ENCODE data around the gene GNA12. TPM values are rescaled to one million over a fixed set of nuclear protein-coding genes. Genes with fewer than 3 reads are reported as not detected.

GNA12 gene
- total and polyA plus RNA-seq, 9 of the 15 experiments (the other 6 are each of a cell fraction or from before 2014, with no cell fraction given) = 0.65 to 32.7 (median 9.6) TPM

GRCh38 chr7:2829040-2829439, 15.1 kb downstream of the GNA12 start:
- CTCF ChIA-PET (ENCODE audit: low intra/inter-chr PET ratio) = no interaction called here
- 38% methylated on average over 3 of the region's 5 CpGs for WGBS (ENCODE audit: insufficient coverage, low coverage, missing lambda C conversion rate)

More at GRCh38 chr7:2829040-2829439, 15.1 kb downstream of the GNA12 start:
- FAIRE-seq (no peak), DNase-seq (ENCODE audit: extremely low read depth in 1 of 4, low spot score in 3 of 4) (no peak), ATAC-seq (no peak)
- Histone ChIP-seq H2AFZ (ENCODE audit: low read depth, low read length) (no peak overlapping the region), H4K20me1 (replicated peaks; ENCODE audit: control insufficient read depth, insufficient read depth, low read length) (peaks cover 23% of the 10 kb centered on the region; the same call in 1 of the 2 replicates), H3K27me3 (ENCODE audit: control insufficient read depth in 2 of 2, insufficient read depth in 2 of 2, low read length in 2 of 2) (no peaks in the 10 kb centered on the region), H3K9me1 (ENCODE audit: control insufficient read depth, insufficient read depth, low read length) (peaks cover 4% of the 10 kb centered on the region), H3K79me2 (ENCODE audit: control insufficient read depth, insufficient read depth, low read length) (peaks cover 24% of the 10 kb centered on the region; the same call in 2 of the 3 replicates), H3K9me3 (replicated peaks; ENCODE audit: control insufficient read depth, insufficient read depth, low read depth, low read length) (no peaks in the 10 kb centered on the region), H3K4me3 (no peak overlapping the region), H3K4me1 (replicated peaks in 1 of 2; ENCODE audit: control insufficient read depth in 2 of 2, insufficient read depth in 2 of 2, low read length in 2 of 2) (peaks cover 5 to 11% of the 10 kb centered on the region in 2 experiments; a peak in 4 of 5 replicates), H3K36me3 (ENCODE audit: control insufficient read depth, insufficient read depth, low read length) (peaks cover 2% of the 10 kb centered on the region; the same call in 1 of the 3 replicates), H3K27ac (ENCODE audit: extremely low read depth, low read depth, low read length) (no peak overlapping the region), H3K9ac (ENCODE audit: insufficient read depth in 1 of 2, low read depth in 2 of 2, low read length in 2 of 2) (no peak overlapping the region), H3K4me2 (ENCODE audit: insufficient read depth, low read length) (no peak overlapping the region)
- in situ Hi-C loops (cut with MboI) = no loop called here
- no TSS peak for BruUV-seq (replicated peaks)
- intact Hi-C loops (cut with micrococcal nuclease) = no loop called here
- TF ChIP-seq BCOR (IDR thresholded peaks at IDR 0.05) = no peak
- TF ChIP-seq ZNF165 (CRISPR knock-in tag; IDR thresholded peaks at IDR 0.05; ENCODE audit: borderline replicate concordance) = no peak
- no peak for TF ChIP-seq E2F1 (CRISPR knock-in tag; IDR thresholded peaks at IDR 0.05)
- no peak for TF ChIP-seq HNRNPLL (IDR thresholded peaks at IDR 0.05; ENCODE audit: low read depth, low read length, poor library complexity, severe bottlenecking)
- no peak for TF ChIP-seq BCL6 (CRISPR knock-in tag; IDR thresholded peaks at IDR 0.05)
- peak; percentile 27; the same call in 1 of the 2 replicates for TF ChIP-seq CEBPB (tag; IDR thresholded peaks at IDR 0.05)
- TF ChIP-seq PHTF2 (CRISPR knock-in tag; IDR thresholded peaks at IDR 0.05) = no peak
- no peak for TF ChIP-seq HOMEZ (CRISPR knock-in tag; IDR thresholded peaks at IDR 0.05)
- TF ChIP-seq SIN3A (IDR thresholded peaks at IDR 0.05; ENCODE audit: borderline replicate concordance in 2 of 2, control insufficient read depth in 1 of 2, low read depth in 2 of 2, low read length in 2 of 2) = no peak
- POLR2A ChIA-PET = no interaction called here

Measured in K562 (cell line).